AG09309 (cell line): ENCODE results near the gene SLCO3A1.

ENCODE experiments used
- DNase-seq: peaks from one replicate; pipeline ENCODE4 v3.0.0-alpha.2; 2010; ENCODE audit warnings: low read depth
- H3K4me3 ChIP-seq: 2 replicates; pipeline ENCODE4 v1.5.1; 2011; ENCODE audit warnings: mild to moderate bottlenecking, low read depth, low read length, moderate library complexity; ENCODE audit not compliant: control insufficient read depth
- TF ChIP-seq, protein P1 (sequence below): IDR thresholded peaks from 2 replicates; pipeline ENCODE4 v1.5.1; 2011; ENCODE audit warnings: mild to moderate bottlenecking, low read depth, low read length, inconsistent platforms; ENCODE audit not compliant: insufficient read depth, control insufficient read depth; ENCODE audit errors: missing control alignments

The SLCO3A1 gene

GRCh38 chr15:91885054-91885453 is 31.5 kb downstream of the SLCO3A1 start:
- no peak for DNase-seq
- TF ChIP-seq, protein P1, sequence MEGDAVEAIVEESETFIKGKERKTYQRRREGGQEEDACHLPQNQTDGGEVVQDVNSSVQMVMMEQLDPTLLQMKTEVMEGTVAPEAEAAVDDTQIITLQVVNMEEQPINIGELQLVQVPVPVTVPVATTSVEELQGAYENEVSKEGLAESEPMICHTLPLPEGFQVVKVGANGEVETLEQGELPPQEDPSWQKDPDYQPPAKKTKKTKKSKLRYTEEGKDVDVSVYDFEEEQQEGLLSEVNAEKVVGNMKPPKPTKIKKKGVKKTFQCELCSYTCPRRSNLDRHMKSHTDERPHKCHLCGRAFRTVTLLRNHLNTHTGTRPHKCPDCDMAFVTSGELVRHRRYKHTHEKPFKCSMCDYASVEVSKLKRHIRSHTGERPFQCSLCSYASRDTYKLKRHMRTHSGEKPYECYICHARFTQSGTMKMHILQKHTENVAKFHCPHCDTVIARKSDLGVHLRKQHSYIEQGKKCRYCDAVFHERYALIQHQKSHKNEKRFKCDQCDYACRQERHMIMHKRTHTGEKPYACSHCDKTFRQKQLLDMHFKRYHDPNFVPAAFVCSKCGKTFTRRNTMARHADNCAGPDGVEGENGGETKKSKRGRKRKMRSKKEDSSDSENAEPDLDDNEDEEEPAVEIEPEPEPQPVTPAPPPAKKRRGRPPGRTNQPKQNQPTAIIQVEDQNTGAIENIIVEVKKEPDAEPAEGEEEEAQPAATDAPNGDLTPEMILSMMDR, result no peak
- no peak overlapping the region for H3K4me3 ChIP-seq

GRCh38 chr15:91885714-91886270 is 32.3 kb downstream of the SLCO3A1 start:
- H3K4me3 ChIP-seq, result no peak overlapping the region
- TF ChIP-seq, protein P1, result no peak
- DNase-seq, result no peak

DNA sequence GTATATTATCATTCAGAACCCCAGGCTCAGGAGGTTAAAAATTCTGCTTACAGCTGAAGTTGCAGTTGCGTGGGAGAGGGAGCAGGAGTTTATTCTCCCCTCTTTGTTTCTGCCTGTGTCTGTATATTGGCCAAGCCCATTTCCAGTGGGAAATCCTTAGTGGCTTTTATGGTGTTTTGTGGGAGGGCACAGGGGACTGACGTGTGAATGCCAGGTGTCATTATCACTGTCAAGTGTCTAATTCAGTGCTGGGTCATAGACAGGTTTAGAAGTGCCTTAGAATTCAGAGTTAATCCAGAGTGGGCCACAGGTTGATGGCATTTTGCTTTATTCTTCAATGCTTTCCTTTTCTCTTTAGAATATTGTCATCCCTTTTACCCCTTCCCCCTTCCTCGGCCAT is 33.4 kb downstream of the SLCO3A1 start:
- H3K4me3 ChIP-seq, result no peak overlapping the region
- TF ChIP-seq, protein P1, result no peak
- DNase-seq, result no peak

DNA sequence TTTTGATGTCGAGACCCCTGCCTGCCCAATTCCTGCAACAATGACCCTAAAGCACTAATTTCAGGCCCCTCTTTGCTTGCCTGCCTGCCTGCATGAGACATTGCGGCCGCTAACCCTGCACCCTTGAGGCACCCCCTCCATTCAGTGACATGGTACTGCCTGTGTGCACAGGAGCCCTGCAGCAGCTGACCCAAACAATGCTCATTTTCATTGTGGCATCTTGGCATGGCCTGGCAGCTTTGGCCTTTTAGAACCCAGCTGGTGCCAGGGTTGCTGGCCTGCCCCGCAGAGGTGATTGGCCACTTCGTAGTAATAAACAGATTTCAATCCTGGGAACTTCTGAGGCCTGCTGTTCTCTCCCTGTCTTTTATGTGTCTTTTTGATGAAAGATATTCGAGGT is 33.8 kb downstream of the SLCO3A1 start:
- H3K4me3 ChIP-seq, result no peak overlapping the region
- no peak for DNase-seq
- TF ChIP-seq, protein P1, result no peak

DNA sequence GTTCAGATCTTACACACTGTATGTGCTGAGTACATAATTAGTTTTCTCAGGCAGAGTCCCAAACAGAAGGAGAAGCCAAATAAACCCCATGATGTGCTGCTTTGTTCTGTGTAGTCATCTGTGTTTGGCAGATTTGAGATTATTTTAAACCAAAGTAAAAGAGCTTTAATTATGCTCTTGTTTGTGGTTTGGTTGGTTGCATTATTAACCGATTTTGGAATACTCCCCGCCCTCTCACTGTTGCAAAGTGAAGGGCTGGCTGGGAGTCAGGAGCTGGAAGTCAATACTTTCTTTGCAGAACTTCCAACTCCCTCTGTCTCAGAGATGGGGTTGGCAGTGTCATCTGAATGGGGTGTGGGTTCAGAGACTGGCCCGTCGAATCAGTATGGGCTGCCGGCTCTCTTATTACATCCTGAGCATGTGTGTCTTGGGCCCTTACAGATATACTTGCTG is 34.4 kb downstream of the SLCO3A1 start:
- H3K4me3 ChIP-seq, result no peak overlapping the region
- TF ChIP-seq, protein P1, result no peak
- DNase-seq, result no peak

- TF ChIP-seq, protein P1, result no peak
- no peak for DNase-seq
- H3K4me3 ChIP-seq, result no peak overlapping the region
Measured at GRCh38 chr15:91889111-91889815, 35.8 kb downstream of the SLCO3A1 start.

DNA sequence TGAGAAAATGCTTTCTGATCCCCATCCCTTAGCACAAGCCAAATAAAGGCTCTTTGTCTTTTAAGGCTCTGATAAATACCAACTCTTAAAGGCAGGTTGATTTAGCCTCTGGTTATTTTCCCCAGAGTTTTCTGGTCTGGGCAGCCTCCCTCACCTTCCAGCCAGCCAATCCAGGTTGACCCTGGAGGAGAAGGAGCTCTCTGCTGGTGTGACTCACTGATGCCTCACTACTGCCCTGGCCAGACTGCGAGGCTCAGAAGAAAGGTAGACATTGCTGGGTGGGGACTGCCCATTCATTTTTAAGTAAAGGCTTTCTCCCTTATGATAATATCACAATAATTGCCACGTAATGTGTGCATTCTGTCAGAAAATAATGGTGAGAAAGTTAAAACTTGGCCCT is 37.1 kb downstream of the SLCO3A1 start:
- no peak overlapping the region for H3K4me3 ChIP-seq
- TF ChIP-seq, protein P1, result no peak
- no peak for DNase-seq
